H9 (cell line): ENCODE measurements around the gene RAB31. TPM values are rescaled to one million over a fixed set of nuclear protein-coding genes. Genes with fewer than 3 reads are reported as not detected.

Experiments used
- DNase-seq: peaks from one replicate; pipeline ENCODE4 v3.0.0-alpha.2; 2017
- H2AFZ ChIP-seq: one replicate; pipeline ENCODE4 v1.6.1; 2013; ENCODE audit warnings: mild to moderate bottlenecking, low read length, control low read depth, moderate library complexity
- H2AK5ac ChIP-seq: 2 replicates; pipeline ENCODE4 v1.6.1; 2013; ENCODE audit warnings: low read length, control low read depth, mixed read lengths; ENCODE audit not compliant: insufficient read length
- H2BK120ac ChIP-seq: one replicate; pipeline ENCODE4 v1.6.1; 2013; ENCODE audit warnings: low read depth, mild to moderate bottlenecking, low read length, control low read depth, inconsistent platforms; ENCODE audit not compliant: poor library complexity, severe bottlenecking
- H2BK12ac ChIP-seq: 2 replicates; pipeline ENCODE4 v1.6.1; 2013; ENCODE audit warnings: low read length, control low read depth, mixed read lengths, low read depth; ENCODE audit not compliant: insufficient read length
- H2BK15ac ChIP-seq: 2 replicates; pipeline ENCODE4 v1.6.1; 2013; ENCODE audit warnings: low read depth, low read length, control low read depth
- H2BK20ac ChIP-seq: one replicate; pipeline ENCODE4 v1.6.1; 2013; ENCODE audit warnings: low read depth, mild to moderate bottlenecking, low read length, control low read depth, inconsistent platforms; ENCODE audit not compliant: poor library complexity, severe bottlenecking
- H2BK5ac ChIP-seq: 2 replicates; pipeline ENCODE4 v1.6.1; 2013; ENCODE audit warnings: low read length, control low read depth, mixed read lengths; ENCODE audit not compliant: insufficient read length
- H3K14ac ChIP-seq: 2 replicates; pipeline ENCODE4 v1.6.1; 2013; ENCODE audit warnings: low read length, control low read depth; ENCODE audit not compliant: insufficient read depth
- H3K18ac ChIP-seq: 2 replicates; pipeline ENCODE4 v1.6.1; 2013; ENCODE audit warnings: low read depth, mild to moderate bottlenecking, mixed read lengths, low read length, control low read depth; ENCODE audit not compliant: insufficient read length
- H3K23ac ChIP-seq: 2 replicates; pipeline ENCODE4 v1.6.1; 2013; ENCODE audit warnings: low read length, control low read depth, mixed read lengths, low read depth; ENCODE audit not compliant: insufficient read length
- H3K23me2 ChIP-seq: 2 replicates; pipeline ENCODE4 v1.6.1; 2013; ENCODE audit warnings: low read depth, mild to moderate bottlenecking, mixed read lengths, low read length, control low read depth; ENCODE audit not compliant: insufficient read length, poor library complexity, severe bottlenecking
- H3K27ac ChIP-seq: 2 replicates; pipeline ENCODE4 v1.5.1; 2013; ENCODE audit warnings: low read length, control low read depth, mixed read lengths, low read depth; ENCODE audit not compliant: insufficient read length
- H3K27me3 ChIP-seq: 2 replicates; pipeline ENCODE4 v1.6.1; 2013; ENCODE audit warnings: low read length, control low read depth, inconsistent platforms; ENCODE audit not compliant: insufficient read depth
- H3K4ac ChIP-seq: 2 replicates; pipeline ENCODE4 v1.6.1; 2013; ENCODE audit warnings: low read depth, mild to moderate bottlenecking, control low read depth, inconsistent platforms, low read length, moderate library complexity
- H3K4me1 ChIP-seq: 2 replicates; pipeline ENCODE4 v1.6.1; 2013; ENCODE audit warnings: low read length, control low read depth, inconsistent platforms; ENCODE audit not compliant: insufficient read depth
- H3K4me2 ChIP-seq: 2 replicates; pipeline ENCODE4 v1.6.1; 2013; ENCODE audit warnings: low read length, control low read depth, mixed read lengths; ENCODE audit not compliant: insufficient read length, insufficient read depth
- H3K56ac ChIP-seq: 2 replicates; pipeline ENCODE4 v1.6.1; 2013; ENCODE audit warnings: low read depth, mild to moderate bottlenecking, mixed read lengths, low read length, control low read depth; ENCODE audit not compliant: insufficient read length
- H3K79me1 ChIP-seq: 2 replicates; pipeline ENCODE4 v1.6.1; 2013; ENCODE audit warnings: low read depth, mild to moderate bottlenecking, moderate library complexity, low read length, control low read depth, inconsistent platforms; ENCODE audit not compliant: insufficient read depth, poor library complexity, severe bottlenecking
- H3K79me2 ChIP-seq: 2 replicates; pipeline ENCODE4 v1.6.1; 2013; ENCODE audit warnings: low read length, control low read depth, inconsistent platforms; ENCODE audit not compliant: insufficient read depth
- H3K9ac ChIP-seq: 2 replicates; pipeline ENCODE4 v1.6.1; 2013; ENCODE audit warnings: low read length, control low read depth, mixed read lengths; ENCODE audit not compliant: insufficient read length; ENCODE audit errors: extremely low read depth
- H3K9me3 ChIP-seq: one replicate; pipeline ENCODE4 v1.6.1; 2013; ENCODE audit warnings: low read depth, low read length, inconsistent platforms; ENCODE audit not compliant: control insufficient read depth
- H3T11ph ChIP-seq: one replicate; pipeline ENCODE4 v1.6.1; 2013; ENCODE audit warnings: mild to moderate bottlenecking, low read length, control low read depth, inconsistent platforms
- H4K20me1 ChIP-seq: one replicate; pipeline ENCODE4 v1.6.1; 2013; ENCODE audit not compliant: control insufficient read depth, insufficient read length, insufficient read depth
- H4K5ac ChIP-seq: 2 replicates; pipeline ENCODE4 v1.6.1; 2013; ENCODE audit warnings: low read depth, mild to moderate bottlenecking, mixed read lengths, low read length, control low read depth; ENCODE audit not compliant: insufficient read length
- H4K8ac ChIP-seq: replicated peaks from 2 replicates; pipeline ENCODE4 v1.6.1; 2013; ENCODE audit warnings: low read length, control low read depth, mixed read lengths, low read depth; ENCODE audit not compliant: insufficient read length
- H4K91ac ChIP-seq: 2 replicates; pipeline ENCODE4 v1.6.1; 2013; ENCODE audit warnings: low read depth, mild to moderate bottlenecking, moderate library complexity, mixed read lengths, low read length, control low read depth; ENCODE audit not compliant: insufficient read length
- H3K27ac Mint-ChIP-seq, 3 experiments: 2 replicates in 2 of 3; 3 replicates in 1 of 3; pipeline ENCODE4 v1.8.0; 2020 to 2021; ENCODE audit warnings: mixed read lengths in 3 of 3, mild to moderate bottlenecking in 1 of 3, moderate library complexity in 1 of 3
- H3K27me3 Mint-ChIP-seq: 2 replicates; pipeline ENCODE4 v1.8.0; 2021; ENCODE audit warnings: low read depth, mild to moderate bottlenecking, moderate library complexity, mixed read lengths
- H3K36me3 Mint-ChIP-seq, 3 experiments: 2 replicates in 2 of 3; 3 replicates in 1 of 3; pipeline ENCODE4 v1.8.0; 2020 to 2021; ENCODE audit warnings: low read depth in 3 of 3, mixed read lengths in 3 of 3; ENCODE audit not compliant: insufficient read depth in 1 of 3
- H3K4me1 Mint-ChIP-seq, 2 experiments: 2 replicates each; pipeline ENCODE4 v1.8.0; 2020; ENCODE audit warnings: mixed read lengths in 2 of 2
- H3K4me3 Mint-ChIP-seq, 2 experiments: 2 replicates in 1 of 2; 3 replicates in 1 of 2; pipeline ENCODE4 v1.8.0; 2020 to 2021; ENCODE audit warnings: mild to moderate bottlenecking in 2 of 2, mixed read lengths in 2 of 2, moderate library complexity in 1 of 2
- H3K9me3 Mint-ChIP-seq, 2 experiments: 2 replicates in 1 of 2; 3 replicates in 1 of 2; pipeline ENCODE4 v1.8.0; 2020; ENCODE audit warnings: mild to moderate bottlenecking in 2 of 2, mixed read lengths in 2 of 2, moderate library complexity in 1 of 2
- CTCF ChIP-seq: fragments of 200-600 bp; sonication (generic); conservative IDR thresholded peaks from 3 replicates; pipeline ENCODE4 v1.8.0; 2021; ENCODE audit warnings: antibody characterized with exemption, mild to moderate bottlenecking
- WGBS: extraction: QIAGEN DNeasy Blood & Tissue Kit; methylation state at CpG from one replicate; pipeline ENCODE4 v1.1.7; 2013; ENCODE audit warnings: missing lambda C conversion rate, low lambda C conversion rate, mixed read lengths; ENCODE audit not compliant: insufficient read length; ENCODE audit errors: extremely low coverage; 5-methylcytosine and 5-hydroxymethylcytosine counted together
- total RNA-seq: library from RNA; stranded (reverse); gene quantifications from 2 replicates; pipeline ENCODE4 v1.2.1, GENCODE V29; 2021

The RAB31 gene
- total RNA-seq, 1 experiment from 2014 or later = 22.4 TPM

GRCh38 chr18:9697121-9697520 lies 11.0 kb upstream of the RAB31 start:
- no peak overlapping the region for H2AK5ac ChIP-seq
- H3K9me3 ChIP-seq = no peaks in the 10 kb centered on the region
- H3K4me3 Mint-ChIP-seq = no peak overlapping the region
- H3K27ac Mint-ChIP-seq = no peak overlapping the region
- no peak overlapping the region for H2AFZ ChIP-seq
- peaks cover 9 to 11% of the 10 kb centered on the region in 2 experiments for H3K4me1 Mint-ChIP-seq
- H3K18ac ChIP-seq = no peak overlapping the region
- no peak overlapping the region for H2BK120ac ChIP-seq
- no peaks in the 10 kb centered on the region for H4K20me1 ChIP-seq
- no peak overlapping the region for H3K23ac ChIP-seq
- no peaks in the 10 kb centered on the region for H3K27me3 Mint-ChIP-seq
- no peak for DNase-seq
- H3K27me3 ChIP-seq = no peaks in the 10 kb centered on the region
- no CpG with 5 or more reads among the region's 9 CpGs for WGBS
- no peaks in the 10 kb centered on the region for H3K79me2 ChIP-seq
- no peak overlapping the region for H2BK12ac ChIP-seq
- H3K9me3 Mint-ChIP-seq = no peaks in the 10 kb centered on the region
- no peak overlapping the region for H4K8ac ChIP-seq
- no peak overlapping the region for H3K4me2 ChIP-seq
- no peak overlapping the region for H4K5ac ChIP-seq
- no peak overlapping the region for H3T11ph ChIP-seq
- H3K4me1 ChIP-seq = no peaks in the 10 kb centered on the region; the same call in 1 of the 2 replicates
- H3K9ac ChIP-seq = no peak overlapping the region
- no peak overlapping the region for H3K4ac ChIP-seq
- no peak overlapping the region for H2BK20ac ChIP-seq
- no peak overlapping the region for H2BK5ac ChIP-seq
- no peak overlapping the region for H3K27ac ChIP-seq
- no peaks in the 10 kb centered on the region; a peak in 1 of 7 replicates for H3K36me3 Mint-ChIP-seq
- no peak for TF ChIP-seq CTCF
- no peak overlapping the region for H2BK15ac ChIP-seq
- no peaks in the 10 kb centered on the region for H3K23me2 ChIP-seq
- no peak overlapping the region for H4K91ac ChIP-seq
- H3K79me1 ChIP-seq = no peaks in the 10 kb centered on the region
- H3K56ac ChIP-seq = no peak overlapping the region
- H3K14ac ChIP-seq = no peak overlapping the region
